Keratinocyte (primary cell): ENCODE measurements around the gene PLCH2. TPM values are rescaled to one million over a fixed set of nuclear protein-coding genes. Genes with fewer than 3 reads are reported as not detected.

Source experiments
- DNase-seq: peaks from one replicate; pipeline ENCODE4 v3.0.0-alpha.2; 2011; ENCODE audit warnings: low read depth, missing footprints, low spot score
- FAIRE-seq: peaks from 2 replicates; lab custom pipeline; 2011; peaks lifted over from hg19 to GRCh38; lab: Jason Lieb, UNC
- H2AFZ ChIP-seq: 2 replicates; pipeline ENCODE4 v1.6.0; 2012; ENCODE audit warnings: low read length, control low read depth, inconsistent platforms; ENCODE audit not compliant: control insufficient read depth
- H3K27ac ChIP-seq: 2 replicates; pipeline ENCODE4 v1.5.1; 2011; ENCODE audit warnings: low read length; ENCODE audit not compliant: control insufficient read depth, insufficient read depth
- H3K27me3 ChIP-seq: 3 replicates; pipeline ENCODE4 v1.6.0; 2011; ENCODE audit warnings: low read length; ENCODE audit not compliant: control insufficient read depth, insufficient read depth; ENCODE audit errors: extremely low read depth
- H3K36me3 ChIP-seq, 2 experiments: 2 replicates in 1 of 2; 3 replicates in 1 of 2; pipeline ENCODE4 v1.5.1; 2011; ENCODE audit warnings: low read length in 2 of 2, mild to moderate bottlenecking in 1 of 2; ENCODE audit not compliant: control insufficient read depth in 2 of 2, insufficient read depth in 2 of 2; ENCODE audit errors: extremely low read depth in 1 of 2
- H3K4me1 ChIP-seq: 3 replicates; pipeline ENCODE4 v1.5.1; 2011; ENCODE audit warnings: low read length; ENCODE audit not compliant: control insufficient read depth, insufficient read depth; ENCODE audit errors: extremely low read depth
- H3K4me2 ChIP-seq: 3 replicates; pipeline ENCODE4 v1.6.0; 2011; ENCODE audit warnings: low read depth, low read length; ENCODE audit not compliant: control insufficient read depth, insufficient read depth; ENCODE audit errors: extremely low read depth
- H3K4me3 ChIP-seq, 3 experiments: fragments of 200-600 bp in 1 of 3; sonication (generic) in 1 of 3; 2 replicates in 2 of 3; 3 replicates in 1 of 3; pipeline ENCODE4 v1.5.1; 2011 to 2016; ENCODE audit warnings: low read length in 3 of 3, mild to moderate bottlenecking in 3 of 3, control low read depth in 2 of 3, inconsistent platforms in 1 of 3, low read depth in 1 of 3, mixed read lengths in 1 of 3, mixed run types in 1 of 3, moderate library complexity in 1 of 3; ENCODE audit not compliant: control insufficient read depth in 2 of 3, insufficient read depth in 2 of 3; ENCODE audit errors: extremely low read depth in 1 of 3
- H3K79me2 ChIP-seq: 2 replicates; pipeline ENCODE4 v1.6.0; 2012; ENCODE audit warnings: low read length; ENCODE audit not compliant: control insufficient read depth, insufficient read depth
- H3K9ac ChIP-seq: 3 replicates; pipeline ENCODE4 v1.6.0; 2011; ENCODE audit warnings: low read length; ENCODE audit not compliant: control insufficient read depth, insufficient read depth; ENCODE audit errors: extremely low read depth
- H3K9me1 ChIP-seq: 3 replicates; pipeline ENCODE4 v1.6.0; 2011; ENCODE audit warnings: low read length; ENCODE audit not compliant: control insufficient read depth, insufficient read depth; ENCODE audit errors: extremely low read depth
- H3K9me3 ChIP-seq: 2 replicates; pipeline ENCODE4 v1.5.1; 2012; ENCODE audit warnings: low read depth, low read length; ENCODE audit not compliant: control insufficient read depth
- H4K20me1 ChIP-seq: 3 replicates; pipeline ENCODE4 v1.6.0; 2011; ENCODE audit warnings: low read length; ENCODE audit not compliant: control insufficient read depth, insufficient read depth; ENCODE audit errors: extremely low read depth
- CTCF ChIP-seq, 3 experiments: IDR thresholded peaks in 1 of 3; conservative IDR thresholded peaks in 1 of 3; optimal IDR thresholded peaks in 1 of 3; 2 replicates in 2 of 3; 3 replicates in 1 of 3; pipeline versions ENCODE3 to v1.5.1; 2011; ENCODE audit warnings: low read length in 3 of 3, mild to moderate bottlenecking in 3 of 3, moderate library complexity in 2 of 3, control low read depth in 1 of 3, inconsistent platforms in 1 of 3; ENCODE audit not compliant: insufficient read depth in 2 of 3; ENCODE audit errors: extremely low read depth in 1 of 3
- EZH2 ChIP-seq: IDR thresholded peaks from one replicate; pipeline ENCODE4 v1.6.1; 2012; ENCODE audit warnings: inconsistent platforms, mild to moderate bottlenecking, low read length, moderate library complexity
- dilution Hi-C: fragments of 300-500 bp; cut with MboI; formaldehyde crosslinking; loops from one replicate; pipeline ENCODE4 v1.7.0; 2020; ENCODE audit warnings: low sequenced_read_pairs; ENCODE audit not compliant: extremely low pct_ligation_motif_present
- polyA plus RNA-seq, 5 experiments: library from polyadenylated mRNA; depleted of rRNA in 3 of 5; stranded (reverse) in 3 of 5; stranded (forward) in 1 of 5; unstranded in 1 of 5; fragments of >200 nt; gene quantifications; 1 replicate in 1 of 5; 2 replicates in 3 of 5; 3 replicates in 1 of 5; pipeline versions ENCODE4 v1.2.1 to v1.2.3, GENCODE V29; 2011 to 2012; ENCODE audit warnings: missing spikeins in 2 of 5, low read depth in 1 of 5, low replicate concordance in 1 of 5

The PLCH2 gene
- polyA plus RNA-seq, 1 donor (not counting 4 experiments of a cell fraction or from before 2014, with no cell fraction given) = 57.4 TPM

- peaks cover 33 to 34% of the 10 kb centered on the region in 2 experiments for H3K36me3 ChIP-seq
- FAIRE-seq = no peak
- TF ChIP-seq CTCF (optimal IDR thresholded peaks at IDR 0.05 in 1 of 3, IDR thresholded peaks at IDR 0.05 in 1 of 3, conservative IDR thresholded peaks at IDR 0.05 in 1 of 3; ENCODE audit: extremely low read depth in 1 of 3, insufficient read depth in 2 of 3, low read length in 3 of 3) (no peak), EZH2 (no peak)
- peaks cover 95% of the 10 kb centered on the region for H3K79me2 ChIP-seq
- no peaks in the 10 kb centered on the region for H3K9me3 ChIP-seq
- H3K4me2 ChIP-seq = no peak overlapping the region
- no peak overlapping the region for H3K27ac ChIP-seq
- no peak overlapping the region for H3K9ac ChIP-seq
- H2AFZ ChIP-seq = no peak overlapping the region
- peaks cover 4% of the 10 kb centered on the region for H3K4me1 ChIP-seq
- no peaks in the 10 kb centered on the region for H3K9me1 ChIP-seq
- H3K4me3 ChIP-seq = no peak overlapping the region
- H4K20me1 ChIP-seq = peaks cover 54% of the 10 kb centered on the region
- H3K27me3 ChIP-seq = no peaks in the 10 kb centered on the region
- no peak for DNase-seq
- dilution Hi-C loops = no loop called here
These were observed 38.5 kb upstream of the PLCH2 start for GRCh38 chr1:2437617-2438016.

GRCh38 chr1:2438038-2438437, 38.1 kb upstream of the PLCH2 start:
- TF ChIP-seq EZH2 = no peak
- TF ChIP-seq CTCF (optimal IDR thresholded peaks at IDR 0.05 in 1 of 3, IDR thresholded peaks at IDR 0.05 in 1 of 3, conservative IDR thresholded peaks at IDR 0.05 in 1 of 3; ENCODE audit: extremely low read depth in 1 of 3, insufficient read depth in 2 of 3, low read length in 3 of 3) = no peak
- Histone ChIP-seq H3K4me2 (no peak overlapping the region), H3K9ac (no peak overlapping the region), H4K20me1 (peaks cover 54% of the 10 kb centered on the region), H3K27ac (no peak overlapping the region), H3K4me1 (peaks cover 8% of the 10 kb centered on the region), H3K36me3 (peaks cover 30 to 34% of the 10 kb centered on the region in 2 experiments), H3K9me1 (no peaks in the 10 kb centered on the region), H3K9me3 (no peaks in the 10 kb centered on the region), H3K27me3 (no peaks in the 10 kb centered on the region), H3K4me3 (no peak overlapping the region), H3K79me2 (peaks cover 95% of the 10 kb centered on the region), H2AFZ (no peak overlapping the region)
- FAIRE-seq (no peak), DNase-seq (no peak)
- dilution Hi-C loops = no loop called here
